Astrocyte of the cerebellum (primary cell): Measurements from ENCODE around the gene PTPRZ1.

ENCODE experiments used
- DNase-seq: peaks from one replicate; pipeline ENCODE4 v3.0.0-alpha.2; 2011; ENCODE audit warnings: low read depth
- H3K4me3 ChIP-seq: 2 replicates; pipeline ENCODE4 v1.5.1; 2011; ENCODE audit warnings: mild to moderate bottlenecking, low read depth, low read length, moderate library complexity
- in situ Hi-C: cut with HindIII; loops from 2 replicates; pipeline ENCODE4 v1.10.0; 2017; ENCODE audit warnings: low sequenced_read_pairs
- TF ChIP-seq, protein P1 (sequence below): IDR thresholded peaks from 2 replicates; pipeline ENCODE4 v1.5.1; 2012; ENCODE audit warnings: low read length, low read depth, moderate library complexity, mild to moderate bottlenecking; ENCODE audit errors: missing control alignments

The PTPRZ1 gene

DNA sequence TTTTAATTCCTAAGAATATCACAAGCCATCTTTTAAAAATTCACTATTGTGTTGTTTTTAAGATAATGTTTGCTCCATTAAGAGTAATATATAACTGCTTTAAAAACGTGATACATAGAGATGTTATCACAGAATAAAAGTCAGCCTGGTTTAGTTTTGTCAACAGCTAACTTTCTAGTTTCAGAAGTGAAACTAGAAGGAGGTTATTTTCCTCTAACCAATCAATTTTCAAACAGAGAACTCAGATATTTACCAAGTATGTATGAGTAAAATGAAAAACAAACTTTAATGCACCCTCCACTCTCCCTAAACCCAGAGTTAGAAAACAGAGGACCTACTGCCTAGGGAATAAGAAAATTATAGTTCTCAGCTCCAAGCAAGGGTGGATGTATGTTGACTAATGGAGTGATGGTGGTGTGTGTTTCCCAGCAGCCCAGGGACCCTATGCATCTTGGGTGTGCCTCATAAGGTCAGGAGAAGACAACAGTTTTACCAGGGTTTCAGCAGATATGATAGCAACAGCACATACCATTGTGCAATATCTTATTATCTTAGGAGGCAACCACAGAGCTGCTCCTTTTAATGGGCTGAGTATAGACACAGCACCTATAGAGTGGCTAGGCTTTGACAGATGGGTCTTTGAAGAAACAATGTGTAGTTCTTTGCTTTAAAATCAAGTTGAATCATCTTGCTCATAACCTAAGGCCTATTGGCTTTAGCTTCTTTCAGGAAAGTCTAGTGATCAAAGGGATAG, 58.4 kb downstream of the PTPRZ1 start:
- in situ Hi-C loops: no loop called here
- DNase-seq: no peak
- TF ChIP-seq, protein P1, sequence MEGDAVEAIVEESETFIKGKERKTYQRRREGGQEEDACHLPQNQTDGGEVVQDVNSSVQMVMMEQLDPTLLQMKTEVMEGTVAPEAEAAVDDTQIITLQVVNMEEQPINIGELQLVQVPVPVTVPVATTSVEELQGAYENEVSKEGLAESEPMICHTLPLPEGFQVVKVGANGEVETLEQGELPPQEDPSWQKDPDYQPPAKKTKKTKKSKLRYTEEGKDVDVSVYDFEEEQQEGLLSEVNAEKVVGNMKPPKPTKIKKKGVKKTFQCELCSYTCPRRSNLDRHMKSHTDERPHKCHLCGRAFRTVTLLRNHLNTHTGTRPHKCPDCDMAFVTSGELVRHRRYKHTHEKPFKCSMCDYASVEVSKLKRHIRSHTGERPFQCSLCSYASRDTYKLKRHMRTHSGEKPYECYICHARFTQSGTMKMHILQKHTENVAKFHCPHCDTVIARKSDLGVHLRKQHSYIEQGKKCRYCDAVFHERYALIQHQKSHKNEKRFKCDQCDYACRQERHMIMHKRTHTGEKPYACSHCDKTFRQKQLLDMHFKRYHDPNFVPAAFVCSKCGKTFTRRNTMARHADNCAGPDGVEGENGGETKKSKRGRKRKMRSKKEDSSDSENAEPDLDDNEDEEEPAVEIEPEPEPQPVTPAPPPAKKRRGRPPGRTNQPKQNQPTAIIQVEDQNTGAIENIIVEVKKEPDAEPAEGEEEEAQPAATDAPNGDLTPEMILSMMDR: no peak
- no peak overlapping the region for H3K4me3 ChIP-seq

DNA sequence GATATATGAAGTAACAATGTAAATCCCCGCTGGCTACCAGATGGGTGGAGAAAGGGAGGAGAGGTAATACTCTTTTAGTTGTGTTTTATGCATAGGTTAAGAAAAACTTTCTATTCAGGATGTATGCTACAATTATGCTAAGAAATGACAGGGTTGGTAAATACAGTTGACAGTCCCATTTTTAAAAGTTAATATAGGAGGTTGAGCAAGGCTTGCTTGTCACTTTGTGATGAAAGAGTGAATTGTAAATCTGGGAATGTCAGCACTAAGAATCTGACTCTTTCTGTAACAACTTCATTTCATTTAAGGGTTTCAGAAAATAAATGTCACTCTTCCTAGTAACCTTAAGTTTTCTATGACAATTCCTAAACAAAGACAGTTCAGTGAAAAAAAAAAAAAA, 59.8 kb downstream of the PTPRZ1 start:
- H3K4me3 ChIP-seq: no peak overlapping the region
- in situ Hi-C loops: no loop called here
- TF ChIP-seq, protein P1: no peak
- DNase-seq: no peak

DNA sequence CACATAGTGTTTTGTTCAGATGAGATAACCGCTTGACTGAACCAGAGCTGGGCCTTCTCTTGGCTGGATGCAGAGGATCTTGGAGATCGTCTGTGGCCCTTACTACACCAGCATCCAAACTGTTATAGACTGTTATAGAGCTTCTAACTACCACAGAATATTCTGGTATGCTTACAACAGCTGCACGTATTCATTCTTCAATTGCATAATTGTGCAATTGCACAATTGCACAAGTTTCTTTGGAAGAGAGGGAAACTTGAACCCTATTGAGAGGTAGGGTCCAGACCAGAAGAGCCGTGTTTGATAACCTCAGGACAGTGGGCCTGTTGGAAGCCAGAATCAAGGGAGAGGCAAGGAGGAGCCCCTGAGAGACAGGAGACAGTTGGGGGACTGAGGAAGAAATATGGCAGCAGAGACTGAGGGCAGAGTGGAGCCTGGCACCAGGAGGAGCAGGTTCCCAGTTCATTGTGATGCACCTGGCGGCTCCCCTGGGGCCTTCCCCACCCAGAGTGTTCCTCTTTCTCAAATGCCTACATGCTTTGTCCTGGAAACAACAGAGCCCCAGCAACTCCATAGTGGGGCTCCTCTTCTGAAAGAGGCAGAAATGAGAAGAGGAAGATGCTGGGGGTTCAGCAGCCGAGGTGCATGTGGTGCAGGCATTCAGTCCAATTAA, 64.1 kb downstream of the PTPRZ1 start:
- TF ChIP-seq, protein P1: no peak
- DNase-seq: no peak
- no peak overlapping the region for H3K4me3 ChIP-seq
- in situ Hi-C loops: no loop called here

DNA sequence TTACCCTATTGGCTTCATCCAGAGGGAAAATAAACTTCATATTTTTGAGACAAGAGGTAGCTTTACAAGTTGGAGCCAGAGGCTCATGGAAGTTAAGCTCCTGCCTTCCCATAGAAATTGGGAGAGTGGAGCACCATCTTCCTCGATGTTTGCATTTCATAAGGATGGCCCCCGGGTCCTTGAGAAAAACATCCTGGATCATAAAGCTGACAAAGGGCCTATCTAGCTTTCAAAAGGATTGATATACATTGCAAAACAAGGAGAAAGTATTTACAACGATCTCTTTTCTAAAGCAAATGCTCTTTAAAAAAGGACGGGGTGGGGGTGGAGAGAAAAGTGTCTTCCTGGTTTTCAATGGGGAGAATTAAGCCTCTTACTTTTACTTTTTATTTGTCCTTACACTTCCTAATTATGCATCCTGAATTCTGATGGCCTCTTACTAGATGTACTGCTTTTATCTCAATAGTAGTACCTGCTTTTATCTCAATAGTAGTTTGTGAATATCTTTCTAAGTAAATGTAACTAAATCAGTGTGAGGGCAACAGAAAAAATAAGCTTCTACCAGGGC, 65.6 kb downstream of the PTPRZ1 start:
- in situ Hi-C loops: no loop called here
- DNase-seq: no peak
- no peak overlapping the region for H3K4me3 ChIP-seq
- TF ChIP-seq, protein P1: no peak

DNA sequence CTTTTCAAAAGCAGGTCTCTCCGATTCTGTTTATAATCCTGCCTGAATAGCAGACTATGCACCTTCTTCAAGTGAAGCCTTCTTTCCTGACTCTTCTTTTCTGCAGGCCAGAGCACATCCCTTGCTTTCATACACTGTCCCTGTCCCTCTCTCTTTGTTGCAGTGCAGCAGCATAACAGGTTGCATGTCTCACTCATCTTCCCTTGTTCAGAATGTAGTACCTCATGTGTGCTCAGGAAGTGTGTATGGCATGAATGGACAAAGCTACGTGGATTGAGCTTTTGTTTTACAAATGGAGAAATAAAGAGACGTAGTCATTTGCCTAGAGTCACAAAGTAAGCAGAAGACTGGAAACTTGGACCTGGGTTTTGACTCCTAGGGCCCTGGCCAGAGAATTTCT, 68.0 kb downstream of the PTPRZ1 start:
- TF ChIP-seq, protein P1: no peak
- H3K4me3 ChIP-seq: no peak overlapping the region
- DNase-seq: no peak
- in situ Hi-C loops: no loop called here

DNA sequence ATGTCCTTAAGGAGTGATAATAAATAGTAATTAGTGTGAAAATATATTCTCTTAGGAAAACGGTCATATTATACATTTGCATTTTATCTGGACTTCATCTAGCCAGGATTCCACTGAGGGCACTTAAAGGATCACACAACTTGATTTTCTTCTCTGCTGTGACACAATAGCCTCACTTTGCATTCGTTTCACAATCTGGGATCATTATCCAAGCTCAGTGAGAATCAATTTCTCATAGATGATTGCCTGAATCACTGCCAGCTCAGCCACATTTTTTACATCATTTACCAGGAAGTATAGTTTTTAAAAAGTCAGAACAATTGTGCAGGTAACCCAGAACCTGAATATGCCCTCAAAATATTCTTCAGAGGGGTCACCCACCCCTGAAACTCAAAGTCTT, 68.9 kb downstream of the PTPRZ1 start:
- TF ChIP-seq, protein P1: no peak
- in situ Hi-C loops: no loop called here
- no peak for DNase-seq
- H3K4me3 ChIP-seq: no peak overlapping the region
